HEK293T (cell line): ENCODE results near the gene KRTAP10-4.

Source experiments
- CTCF ChIA-PET: fragments of 350-600 bp; formaldehyde crosslinking; extraction: SDS; loops from one replicate; lab custom pipeline; 2021; ENCODE audit warnings: antibody characterized with exemption, inconsistent platforms; lab: Yijun Ruan, JAX
- POLR2A ChIA-PET: fragments of 350-600 bp; formaldehyde crosslinking; extraction: SDS; loops from one replicate; lab custom pipeline; 2020; ENCODE audit warnings: antibody characterized with exemption, inconsistent platforms; lab: Yijun Ruan, JAX
- DNase-seq: peaks from one replicate; pipeline ENCODE4 v3.0.0; 2012; ENCODE audit warnings: mixed read lengths; ENCODE audit errors: extremely low spot score
- ARNT ChIP-seq: fragments of 450-650 bp; IDR thresholded peaks from 2 replicates; pipeline ENCODE4 v1.6.1; 2017; ENCODE audit warnings: mild to moderate bottlenecking
- BHLHE40 ChIP-seq: fragments of 450-650 bp; IDR thresholded peaks from 2 replicates; pipeline ENCODE4 v1.6.1; 2016; ENCODE audit warnings: mild to moderate bottlenecking, moderate library complexity, borderline replicate concordance
- CTBP1 ChIP-seq: fragments of 450-650 bp; IDR thresholded peaks from 2 replicates; pipeline ENCODE4 v1.6.1; 2016; ENCODE audit warnings: borderline replicate concordance
- ELF4 ChIP-seq: fragments of 450-650 bp; IDR thresholded peaks from 2 replicates; pipeline ENCODE4 v1.6.1; 2017; ENCODE audit warnings: antibody characterized with exemption
- FOXA1 ChIP-seq: fragments of 450-650 bp; IDR thresholded peaks from 2 replicates; pipeline ENCODE4 v1.6.1; 2016; ENCODE audit warnings: mild to moderate bottlenecking
- FOXK2 ChIP-seq: fragments of 450-650 bp; IDR thresholded peaks from 2 replicates; pipeline ENCODE4 v1.6.1; 2016; ENCODE audit warnings: mild to moderate bottlenecking
- FOXM1 ChIP-seq: fragments of 450-650 bp; IDR thresholded peaks from 2 replicates; pipeline ENCODE4 v1.6.1; 2017; ENCODE audit warnings: mild to moderate bottlenecking, borderline replicate concordance
- HDGF ChIP-seq: fragments of 450-650 bp; IDR thresholded peaks from 2 replicates; pipeline ENCODE4 v1.6.1; 2017; ENCODE audit warnings: antibody characterized with exemption, borderline replicate concordance
- L3MBTL2 ChIP-seq: fragments of 450-650 bp; conservative IDR thresholded peaks from 2 replicates; pipeline ENCODE4 v1.6.1; 2016; ENCODE audit warnings: mild to moderate bottlenecking
- LEF1 ChIP-seq: fragments of 450-650 bp; IDR thresholded peaks from 2 replicates; pipeline ENCODE4 v1.6.1; 2017; ENCODE audit warnings: mild to moderate bottlenecking, borderline replicate concordance
- NFRKB ChIP-seq: fragments of 450-650 bp; IDR thresholded peaks from 2 replicates; pipeline ENCODE4 v1.6.1; 2016; ENCODE audit warnings: mild to moderate bottlenecking, moderate library complexity
- PKNOX1 ChIP-seq: fragments of 450-650 bp; IDR thresholded peaks from 2 replicates; pipeline ENCODE4 v1.6.1; 2016
- SP1 ChIP-seq: fragments of 450-650 bp; IDR thresholded peaks from 2 replicates; pipeline ENCODE4 v1.6.1; 2017
- SUZ12 ChIP-seq: fragments of 450-650 bp; IDR thresholded peaks from 2 replicates; pipeline ENCODE4 v1.6.1; 2016; ENCODE audit warnings: mild to moderate bottlenecking
- TARDBP ChIP-seq: fragments of 450-650 bp; IDR thresholded peaks from 2 replicates; pipeline ENCODE4 v1.6.1; 2016
- ZNF384 ChIP-seq: fragments of 450-650 bp; IDR thresholded peaks from 2 replicates; pipeline ENCODE4 v1.6.1; 2016

Gene KRTAP10-4

DNA sequence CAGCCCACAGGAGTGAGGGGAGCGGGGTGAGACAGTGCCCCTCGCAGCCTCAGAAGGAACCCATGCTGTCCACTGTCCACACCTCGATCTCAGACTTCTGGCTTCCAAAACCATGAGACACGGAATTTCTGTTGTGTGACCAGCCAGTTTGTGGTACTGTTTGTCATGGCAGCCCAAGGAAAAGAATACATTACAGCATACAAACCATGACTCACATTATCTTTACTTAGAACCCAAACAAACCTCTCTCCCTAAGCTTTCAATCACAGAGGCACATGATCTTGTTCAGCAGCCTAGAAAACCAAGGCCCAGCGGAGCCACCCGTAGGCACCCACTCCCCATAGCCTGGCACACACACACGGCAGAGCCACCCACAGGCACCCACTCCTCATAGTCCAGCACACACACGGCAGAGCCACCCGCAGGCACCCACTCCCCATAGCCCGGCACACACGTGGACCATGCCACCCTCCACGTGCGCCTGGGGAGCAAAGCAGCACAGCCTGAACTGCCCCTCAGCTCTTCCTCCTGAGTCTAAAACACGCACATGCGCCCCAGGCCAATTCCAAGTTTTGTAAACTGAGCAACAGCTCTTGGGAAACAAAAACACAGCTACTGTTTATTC, 458 bp upstream of the KRTAP10-4 start:
- TF ChIP-seq ELF4 (no peak), FOXK2 (no peak), L3MBTL2 (no peak)
- ChIA-PET CTCF (no interaction called here), POLR2A (no interaction called here)
- DNase-seq = no peak

DNA sequence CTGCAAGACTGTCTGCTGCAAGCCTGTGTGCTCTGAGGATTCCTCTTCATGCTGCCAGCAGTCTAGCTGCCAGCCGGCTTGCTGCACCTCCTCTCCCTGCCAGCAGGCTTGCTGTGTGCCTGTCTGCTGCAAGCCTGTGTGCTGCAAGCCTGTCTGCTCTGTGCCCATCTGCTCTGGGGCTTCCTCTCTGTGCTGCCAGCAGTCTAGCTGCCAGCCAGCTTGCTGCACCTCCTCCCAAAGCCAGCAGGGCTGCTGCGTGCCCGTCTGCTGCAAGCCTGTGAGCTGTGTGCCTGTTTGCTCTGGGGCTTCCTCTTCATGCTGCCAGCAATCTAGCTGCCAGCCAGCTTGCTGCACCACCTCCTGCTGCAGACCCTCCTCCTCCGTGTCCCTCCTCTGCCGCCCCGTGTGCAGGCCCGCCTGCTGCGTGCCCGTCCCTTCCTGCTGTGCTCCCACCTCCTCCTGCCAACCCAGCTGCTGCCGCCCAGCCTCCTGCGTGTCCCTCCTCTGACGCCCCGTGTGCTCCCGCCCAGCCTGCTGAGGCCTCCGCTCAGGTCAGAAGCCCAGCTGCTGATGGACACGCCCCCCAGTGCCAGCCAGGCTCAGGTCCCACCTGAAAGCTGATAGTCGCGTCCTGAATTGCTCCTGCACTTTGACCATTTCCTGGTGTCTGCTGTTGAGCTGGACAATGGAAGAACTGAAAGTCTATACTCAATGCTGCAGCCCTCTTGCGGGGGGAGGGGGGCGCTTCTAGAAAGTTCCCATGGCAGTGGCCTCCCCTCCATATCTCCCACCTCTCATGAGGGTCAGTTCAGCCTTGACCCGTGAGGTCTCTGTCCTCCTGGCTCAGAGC, 1.2 kb downstream of the KRTAP10-4 start:
- POLR2A ChIA-PET = no interaction called here
- no peak for DNase-seq
- CTCF ChIA-PET = no interaction called here
- no peak for TF ChIP-seq FOXA1
- no peak for TF ChIP-seq L3MBTL2
- TF ChIP-seq TARDBP = no peak
- TF ChIP-seq ZNF384 = no peak
- TF ChIP-seq CTBP1 = no peak
- no peak for TF ChIP-seq LEF1
- no peak for TF ChIP-seq PKNOX1
- TF ChIP-seq ELF4 = no peak
- no peak for TF ChIP-seq FOXK2
- TF ChIP-seq HDGF = no peak
- TF ChIP-seq ARNT = no peak
- TF ChIP-seq NFRKB = no peak
- TF ChIP-seq SUZ12 = no peak
- no peak for TF ChIP-seq BHLHE40
- no peak for TF ChIP-seq FOXM1
- no peak for TF ChIP-seq SP1

GRCh38 chr21:44575307-44576024, 1.9 kb downstream of the KRTAP10-4 start:
- DNase-seq = no peak
- POLR2A ChIA-PET = no interaction called here
- no peak for TF ChIP-seq SP1
- TF ChIP-seq TARDBP = no peak
- TF ChIP-seq PKNOX1 = no peak
- no peak for TF ChIP-seq ZNF384
- TF ChIP-seq NFRKB = no peak
- TF ChIP-seq FOXK2 = no peak
- CTCF ChIA-PET = no interaction called here

- no peak for TF ChIP-seq CTBP1
- no peak for TF ChIP-seq HDGF
- no peak for TF ChIP-seq SUZ12
- TF ChIP-seq ELF4 = no peak
- no peak for TF ChIP-seq ZNF384
- no peak for TF ChIP-seq SP1
- TF ChIP-seq PKNOX1 = no peak
- TF ChIP-seq FOXM1 = no peak
- TF ChIP-seq L3MBTL2 = no peak
- no peak for TF ChIP-seq NFRKB
- TF ChIP-seq TARDBP = no peak
- TF ChIP-seq ARNT = no peak
- no peak for TF ChIP-seq BHLHE40
- TF ChIP-seq FOXK2 = no peak
- no peak for TF ChIP-seq LEF1
- no peak for TF ChIP-seq FOXA1
- no peak for DNase-seq
- ChIA-PET CTCF (no interaction called here), POLR2A (no interaction called here)
Measured at GRCh38 chr21:44576025-44576420, 2.5 kb downstream of the KRTAP10-4 start.

DNA sequence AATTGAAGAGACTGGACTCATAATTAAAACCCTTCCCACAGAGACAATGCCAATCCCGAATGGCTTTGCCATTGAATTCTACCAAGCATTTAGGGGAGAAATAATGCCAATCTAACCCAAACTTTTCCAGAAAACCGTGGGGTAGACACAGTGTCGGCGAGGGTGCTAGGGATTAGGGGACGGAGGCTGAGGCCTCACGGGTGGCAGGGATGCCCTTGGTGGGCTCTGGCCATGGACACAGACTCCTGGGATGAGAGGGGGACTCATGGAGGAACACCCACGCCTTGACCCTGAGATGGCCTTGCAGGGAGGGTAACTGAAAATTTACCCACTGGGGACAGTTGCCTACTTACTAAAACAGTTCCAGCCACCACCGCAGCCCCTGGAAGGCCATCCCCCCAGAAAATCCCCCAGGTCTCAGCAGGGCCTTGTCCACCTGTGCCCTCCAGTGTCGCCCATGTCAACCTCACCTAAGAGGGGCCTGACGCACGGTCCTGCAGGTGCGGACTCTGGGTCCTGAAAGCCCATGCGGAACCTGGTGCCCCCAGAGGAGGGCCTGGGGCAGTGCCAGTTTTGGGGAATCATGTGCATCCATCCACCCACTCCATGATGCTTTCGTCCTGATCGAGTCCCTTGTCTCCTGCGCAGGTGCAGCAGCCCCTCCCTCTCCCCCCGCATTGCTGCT, 5.0 kb downstream of the KRTAP10-4 start:
- no peak for DNase-seq
- TF ChIP-seq CTBP1 (no peak), FOXM1 (no peak), TARDBP (no peak), ZNF384 (no peak), NFRKB (no peak), FOXK2 (no peak), BHLHE40 (no peak), L3MBTL2 (no peak), SUZ12 (no peak), LEF1 (no peak), ELF4 (no peak), PKNOX1 (no peak), SP1 (no peak), HDGF (no peak), ARNT (no peak), FOXA1 (no peak)
- ChIA-PET POLR2A (no interaction called here), CTCF (no interaction called here)
